HepG2 (cell line): ENCODE results near the gene ACTN3. TPM values are rescaled to one million over a fixed set of nuclear protein-coding genes. Genes with fewer than 3 reads are reported as not detected.

Experiments
- CCAR2 ChIP-seq: fragments of 200-400 bp; formaldehyde crosslinking; optimal IDR thresholded peaks from 2 replicates; pipeline ENCODE3; 2018; ENCODE audit warnings: low read depth, mild to moderate bottlenecking, low read length, moderate library complexity
- CCDC6 ChIP-seq: sonication (generic); formaldehyde crosslinking; IDR thresholded peaks from 2 replicates; pipeline ENCODE4 v1.8.1; 2022; ENCODE audit warnings: mild to moderate bottlenecking, missing genetic modification reagents, moderate library complexity
- ESRRA ChIP-seq: sonication (generic); formaldehyde crosslinking; IDR thresholded peaks from 2 replicates; pipeline ENCODE4 v1.5.1; 2020; ENCODE audit warnings: mild to moderate bottlenecking, low read depth, missing genetic modification reagents
- IRX3 ChIP-seq: sonication (generic); formaldehyde crosslinking; IDR thresholded peaks from 2 replicates; pipeline ENCODE4 v1.8.1; 2023; ENCODE audit warnings: mild to moderate bottlenecking, low read depth, missing genetic modification reagents, borderline replicate concordance
- KLF9 ChIP-seq: IDR thresholded peaks from 2 replicates; pipeline ENCODE4 v1.6.1; 2016; ENCODE audit warnings: low read depth
- NAIF1 ChIP-seq: sonication (generic); formaldehyde crosslinking; IDR thresholded peaks from 2 replicates; pipeline ENCODE4 v1.5.0; 2020; ENCODE audit warnings: mild to moderate bottlenecking, missing genetic modification reagents, borderline replicate concordance
- RBM39 ChIP-seq: fragments of 200-400 bp; formaldehyde crosslinking; IDR thresholded peaks from one replicate; pipeline ENCODE4 v1.6.1; 2018; ENCODE audit warnings: antibody characterized with exemption, mild to moderate bottlenecking, low read depth, low read length; ENCODE audit not compliant: poor library complexity, severe bottlenecking
- SALL1 ChIP-seq: sonication (generic); formaldehyde crosslinking; IDR thresholded peaks from 2 replicates; pipeline ENCODE4 v1.8.0; 2022; ENCODE audit warnings: mild to moderate bottlenecking, missing genetic modification reagents
- SP5 ChIP-seq: IDR thresholded peaks from 2 replicates; pipeline ENCODE4 v1.6.1; 2016; ENCODE audit warnings: low read depth, borderline replicate concordance
- SRSF1 ChIP-seq: fragments of 200-400 bp; formaldehyde crosslinking; optimal IDR thresholded peaks from 2 replicates; pipeline ENCODE3; 2017; ENCODE audit warnings: mild to moderate bottlenecking, low read depth, low read length, moderate library complexity
- SYNCRIP ChIP-seq: fragments of 200-400 bp; formaldehyde crosslinking; IDR thresholded peaks from 2 replicates; pipeline ENCODE4 v1.6.1; 2018; ENCODE audit warnings: mild to moderate bottlenecking, low read depth, low read length; ENCODE audit not compliant: insufficient read depth
- TP53 ChIP-seq: sonication (generic); formaldehyde crosslinking; conservative IDR thresholded peaks from 2 replicates; pipeline ENCODE4 v1.4.0; 2020; ENCODE audit warnings: missing genetic modification reagents
- ZC3H13 ChIP-seq: sonication (generic); formaldehyde crosslinking; IDR thresholded peaks from 2 replicates; pipeline ENCODE4 v1.8.1; 2023; ENCODE audit warnings: mild to moderate bottlenecking, missing genetic modification reagents, moderate library complexity
- ZNF331 ChIP-seq: sonication (generic); formaldehyde crosslinking; IDR thresholded peaks from 2 replicates; pipeline ENCODE4 v1.4.0; 2020; ENCODE audit warnings: missing genetic modification reagents
- ZNF337 ChIP-seq: sonication (generic); formaldehyde crosslinking; IDR thresholded peaks from 2 replicates; pipeline ENCODE4 v1.5.1; 2020; ENCODE audit warnings: missing genetic modification reagents, low read depth, mild to moderate bottlenecking, borderline replicate concordance
- ZNF562 ChIP-seq: sonication (generic); formaldehyde crosslinking; IDR thresholded peaks from 2 replicates; pipeline ENCODE4 v1.8.0; 2022; ENCODE audit warnings: missing genetic modification reagents, borderline replicate concordance
- ZNF841 ChIP-seq: sonication (generic); formaldehyde crosslinking; IDR thresholded peaks from 2 replicates; pipeline ENCODE4 v1.8.1; 2023; ENCODE audit warnings: missing genetic modification reagents, borderline replicate concordance
- ZNF878 ChIP-seq: sonication (generic); formaldehyde crosslinking; IDR thresholded peaks from 2 replicates; pipeline ENCODE4 v1.8.1; 2023; ENCODE audit warnings: mild to moderate bottlenecking, missing genetic modification reagents, moderate library complexity
- polyA plus RNA-seq, 8 experiments: library from polyadenylated mRNA; depleted of rRNA in 3 of 8; stranded (reverse) in 7 of 8; unstranded in 1 of 8; fragments of >200 nt; fragmentation: Illumina TruSeq in 4 of 8; extraction: Trizol in 4 of 8; gene quantifications; 2 replicates each; pipeline versions ENCODE4 v1.2.1 to v1.2.3, GENCODE V29; 2011 to 2016; ENCODE audit warnings: low read depth in 4 of 8, missing spikeins in 1 of 8, mixed read lengths in 1 of 8; ENCODE audit not compliant: insufficient read depth in 1 of 8
- total RNA-seq, 5 experiments: library from RNA; depleted of rRNA; stranded (reverse); fragments of >200 nt; fragmentation: Illumina TruSeq; extraction: Trizol; gene quantifications; 2 replicates each; pipeline ENCODE4 v1.2.3, GENCODE V29; 2016; ENCODE audit warnings: low read depth in 1 of 5
- TF ChIP-seq, protein P1 (sequence below): sonication (generic); formaldehyde crosslinking; IDR thresholded peaks from 2 replicates; pipeline ENCODE4 v1.4.0; 2020; ENCODE audit warnings: missing genetic modification reagents
- TF ChIP-seq, protein P2 (sequence below): sonication (generic); formaldehyde crosslinking; IDR thresholded peaks from 2 replicates; pipeline ENCODE4 v1.8.1; 2023; ENCODE audit warnings: mild to moderate bottlenecking, moderate library complexity, missing genetic modification reagents
- TF ChIP-seq, protein P3 (sequence below): sonication (generic); formaldehyde crosslinking; IDR thresholded peaks from 2 replicates; pipeline ENCODE4 v1.4.0; 2020; ENCODE audit warnings: missing genetic modification reagents

Gene ACTN3
- total and polyA plus RNA-seq, 2 of the 13 experiments (the other 11 are each of a cell fraction or from before 2014, with no cell fraction given) = 0.04 to 0.09 TPM

DNA sequence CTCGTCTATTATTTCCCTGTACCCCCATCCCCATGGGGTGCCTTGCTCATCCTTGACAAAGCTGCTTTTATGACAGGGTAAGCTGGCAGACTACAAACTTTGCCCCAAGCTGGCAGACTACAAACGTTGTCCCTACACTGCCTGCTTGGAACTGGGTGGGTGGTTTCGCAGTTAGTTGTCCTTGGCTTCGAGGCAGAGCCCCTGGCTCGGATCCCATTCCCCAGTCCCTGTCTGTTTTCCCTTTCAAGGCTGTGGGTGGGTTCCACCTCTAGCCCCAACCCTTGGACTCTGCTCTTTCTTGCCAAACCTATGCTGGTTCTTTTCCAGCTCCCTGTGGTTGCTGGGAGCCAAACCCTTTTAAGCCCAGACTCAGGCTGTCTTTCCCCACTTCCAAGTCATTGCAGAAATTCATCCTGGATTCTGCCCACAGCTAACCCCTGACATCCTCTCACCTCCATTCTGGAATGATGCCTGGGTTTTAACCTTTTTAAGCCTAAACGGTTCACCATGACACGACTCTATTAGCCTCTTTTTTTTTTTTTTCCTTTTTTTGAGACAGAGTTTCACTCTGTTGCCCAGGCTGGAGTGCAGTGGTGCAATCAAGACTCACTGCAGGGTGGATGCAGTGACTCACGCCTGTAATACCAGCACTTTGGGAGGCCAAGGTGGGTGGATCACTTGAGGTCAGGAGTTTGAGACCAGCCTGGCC is 60.6 kb downstream of the ACTN3 start (continued):
- TF ChIP-seq, protein P1, sequence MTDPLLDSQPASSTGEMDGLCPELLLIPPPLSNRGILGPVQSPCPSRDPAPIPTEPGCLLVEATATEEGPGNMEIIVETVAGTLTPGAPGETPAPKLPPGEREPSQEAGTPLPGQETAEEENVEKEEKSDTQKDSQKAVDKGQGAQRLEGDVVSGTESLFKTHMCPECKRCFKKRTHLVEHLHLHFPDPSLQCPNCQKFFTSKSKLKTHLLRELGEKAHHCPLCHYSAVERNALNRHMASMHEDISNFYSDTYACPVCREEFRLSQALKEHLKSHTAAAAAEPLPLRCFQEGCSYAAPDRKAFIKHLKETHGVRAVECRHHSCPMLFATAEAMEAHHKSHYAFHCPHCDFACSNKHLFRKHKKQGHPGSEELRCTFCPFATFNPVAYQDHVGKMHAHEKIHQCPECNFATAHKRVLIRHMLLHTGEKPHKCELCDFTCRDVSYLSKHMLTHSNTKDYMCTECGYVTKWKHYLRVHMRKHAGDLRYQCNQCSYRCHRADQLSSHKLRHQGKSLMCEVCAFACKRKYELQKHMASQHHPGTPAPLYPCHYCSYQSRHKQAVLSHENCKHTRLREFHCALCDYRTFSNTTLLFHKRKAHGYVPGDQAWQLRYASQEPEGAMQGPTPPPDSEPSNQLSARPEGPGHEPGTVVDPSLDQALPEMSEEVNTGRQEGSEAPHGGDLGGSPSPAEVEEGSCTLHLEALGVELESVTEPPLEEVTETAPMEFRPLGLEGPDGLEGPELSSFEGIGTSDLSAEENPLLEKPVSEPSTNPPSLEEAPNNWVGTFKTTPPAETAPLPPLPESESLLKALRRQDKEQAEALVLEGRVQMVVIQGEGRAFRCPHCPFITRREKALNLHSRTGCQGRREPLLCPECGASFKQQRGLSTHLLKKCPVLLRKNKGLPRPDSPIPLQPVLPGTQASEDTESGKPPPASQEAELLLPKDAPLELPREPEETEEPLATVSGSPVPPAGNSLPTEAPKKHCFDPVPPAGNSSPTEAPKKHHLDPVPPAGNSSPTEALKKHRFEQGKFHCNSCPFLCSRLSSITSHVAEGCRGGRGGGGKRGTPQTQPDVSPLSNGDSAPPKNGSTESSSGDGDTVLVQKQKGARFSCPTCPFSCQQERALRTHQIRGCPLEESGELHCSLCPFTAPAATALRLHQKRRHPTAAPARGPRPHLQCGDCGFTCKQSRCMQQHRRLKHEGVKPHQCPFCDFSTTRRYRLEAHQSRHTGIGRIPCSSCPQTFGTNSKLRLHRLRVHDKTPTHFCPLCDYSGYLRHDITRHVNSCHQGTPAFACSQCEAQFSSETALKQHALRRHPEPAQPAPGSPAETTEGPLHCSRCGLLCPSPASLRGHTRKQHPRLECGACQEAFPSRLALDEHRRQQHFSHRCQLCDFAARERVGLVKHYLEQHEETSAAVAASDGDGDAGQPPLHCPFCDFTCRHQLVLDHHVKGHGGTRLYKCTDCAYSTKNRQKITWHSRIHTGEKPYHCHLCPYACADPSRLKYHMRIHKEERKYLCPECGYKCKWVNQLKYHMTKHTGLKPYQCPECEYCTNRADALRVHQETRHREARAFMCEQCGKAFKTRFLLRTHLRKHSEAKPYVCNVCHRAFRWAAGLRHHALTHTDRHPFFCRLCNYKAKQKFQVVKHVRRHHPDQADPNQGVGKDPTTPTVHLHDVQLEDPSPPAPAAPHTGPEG (CRISPR knock-in tag) = no peak
- TF ChIP-seq, protein P2, sequence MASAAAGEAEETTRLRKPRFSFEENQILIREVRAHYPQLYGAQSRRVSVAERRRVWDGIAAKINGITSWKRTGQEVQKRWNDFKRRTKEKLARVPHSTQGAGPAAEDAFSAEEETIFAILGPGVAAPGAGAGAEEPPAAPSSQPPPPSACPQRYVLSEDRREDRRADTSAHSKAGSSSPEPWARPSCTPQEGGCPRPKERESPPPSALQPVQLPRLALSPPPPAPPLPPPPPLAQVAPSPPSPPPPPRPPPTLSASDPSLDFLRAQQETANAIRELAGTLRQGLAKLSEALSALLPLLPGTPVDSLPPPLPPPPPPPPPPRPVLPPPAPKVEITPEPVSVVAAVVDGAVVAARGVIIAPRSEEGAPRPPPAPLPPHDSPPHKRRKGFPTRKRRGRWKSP (CRISPR knock-in tag) = peak; percentile 46; the same call in 1 of the 2 replicates
- TF ChIP-seq NAIF1 (CRISPR knock-in tag) = no peak
- TF ChIP-seq SALL1 (CRISPR knock-in tag) = peak; percentile 58; the same call in 1 of the 2 replicates
- no peak for TF ChIP-seq IRX3 (CRISPR knock-in tag)
- TF ChIP-seq KLF9 (CRISPR knock-in tag) = no peak
- 0 out of 2 replicates have a peak, but pooled peaks have one; percentile 12 for TF ChIP-seq ZNF331 (CRISPR knock-in tag)
- TF ChIP-seq CCAR2 = no peak
- no peak for TF ChIP-seq ZC3H13
- TF ChIP-seq CCDC6 (CRISPR knock-in tag) = no peak
- TF ChIP-seq SYNCRIP = no peak
- TF ChIP-seq ZNF562 = no peak
- no peak for TF ChIP-seq SRSF1
- TF ChIP-seq ZNF337 = no peak
- TF ChIP-seq ZNF841 = no peak
- TF ChIP-seq SP5 = peak; percentile 56
- no peak for TF ChIP-seq TP53 (CRISPR knock-in tag)
- TF ChIP-seq ZNF878 (CRISPR knock-in tag) = no peak
- TF ChIP-seq RBM39 = no peak
- TF ChIP-seq ESRRA (CRISPR knock-in tag) = no peak
- TF ChIP-seq, protein P3, sequence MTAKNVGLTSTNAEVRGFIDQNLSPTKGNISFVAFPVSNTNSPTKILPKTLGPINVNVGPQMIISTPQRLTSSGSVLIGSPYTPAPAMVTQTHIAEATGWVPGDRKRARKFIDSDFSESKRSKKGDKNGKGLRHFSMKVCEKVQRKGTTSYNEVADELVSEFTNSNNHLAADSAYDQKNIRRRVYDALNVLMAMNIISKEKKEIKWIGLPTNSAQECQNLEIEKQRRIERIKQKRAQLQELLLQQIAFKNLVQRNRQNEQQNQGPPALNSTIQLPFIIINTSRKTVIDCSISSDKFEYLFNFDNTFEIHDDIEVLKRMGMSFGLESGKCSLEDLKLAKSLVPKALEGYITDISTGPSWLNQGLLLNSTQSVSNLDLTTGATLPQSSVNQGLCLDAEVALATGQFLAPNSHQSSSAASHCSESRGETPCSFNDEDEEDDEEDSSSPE (CRISPR knock-in tag) = no peak
